T-helper 22 cell (primary cell): ENCODE data around the gene TMEM235.
A peak's percentile ranks its signal among the peaks of the same experiment; 100 is the strongest.

Source experiments
- DNase-seq: peaks from one replicate; pipeline ENCODE4 v3.0.0-alpha.2; 2020; ENCODE audit warnings: low read depth

TMEM235 gene

DNA sequence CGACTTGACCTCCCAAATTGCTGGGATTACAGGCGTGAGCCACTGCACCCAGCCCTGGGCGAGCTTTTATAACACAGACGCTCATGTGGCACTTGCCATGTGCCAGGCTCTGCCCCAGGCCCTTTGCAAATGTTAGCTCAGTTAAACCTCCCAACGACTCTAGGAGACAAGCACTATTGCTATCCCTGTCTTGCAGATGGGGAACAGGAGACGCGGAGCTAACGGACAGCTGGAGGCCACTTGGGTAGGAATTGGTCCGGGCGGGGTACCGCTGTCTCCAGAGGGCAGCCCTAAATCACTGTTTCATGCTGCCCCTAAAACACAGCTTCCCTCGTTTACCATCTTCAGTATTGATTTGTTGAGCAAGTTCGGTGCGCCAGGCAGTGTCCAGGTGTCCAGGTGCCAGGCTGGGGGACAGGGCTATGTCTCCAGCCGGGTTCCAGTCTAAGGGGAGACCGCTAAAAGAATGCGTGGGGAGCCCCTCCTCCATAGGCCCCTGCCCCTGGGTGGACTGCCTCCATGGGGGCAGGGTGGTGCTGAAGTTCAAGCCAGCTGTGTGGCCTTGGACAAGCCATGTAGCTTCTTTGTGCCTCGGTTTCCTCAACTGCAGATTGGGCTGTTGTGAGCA lies 23.7 kb downstream of the TMEM235 start:
- DNase-seq, result no peak

DNA sequence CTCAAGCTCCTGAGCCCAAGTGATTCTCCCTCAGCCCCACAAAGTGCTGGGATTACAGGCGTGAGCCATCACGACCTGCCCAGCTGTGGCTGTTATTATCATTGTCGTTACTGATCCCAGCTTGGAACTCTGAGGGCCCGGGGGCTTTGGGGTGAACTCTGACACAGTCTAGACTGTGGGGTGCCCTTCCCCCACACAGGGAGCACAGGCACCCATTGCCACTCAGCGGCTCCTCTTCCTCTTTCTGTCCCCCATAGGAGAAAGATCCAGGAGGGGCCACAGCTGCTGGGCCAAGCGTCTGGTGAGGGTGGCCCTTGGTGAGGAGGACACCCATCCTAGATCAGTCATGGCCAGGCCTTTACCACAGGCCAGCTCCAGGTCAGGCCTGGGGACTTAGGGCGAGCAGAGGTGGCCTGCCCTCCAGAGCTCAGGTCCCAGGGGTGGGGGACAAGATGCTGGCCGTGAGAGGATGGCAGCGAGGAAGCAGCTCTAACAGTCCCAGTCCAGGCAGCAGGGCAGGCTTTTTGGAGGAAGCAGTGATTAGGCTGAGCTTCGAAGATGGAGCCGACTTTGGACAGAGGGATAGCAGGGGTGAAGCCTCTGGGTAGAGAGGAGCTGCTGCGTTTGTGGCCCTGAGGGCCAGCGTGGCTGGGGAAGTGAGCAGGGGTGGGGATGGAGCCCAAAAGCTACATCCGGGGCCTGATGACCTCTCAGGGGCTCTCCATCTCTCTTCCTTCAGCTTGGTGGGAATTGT lies 24.7 kb downstream of the TMEM235 start:
- DNase-seq, result no peak

GRCh38 chr17:78256707-78257591 lies 25.5 kb downstream of the TMEM235 start:
- DNase-seq, result no peak

GRCh38 chr17:78257810-78258322 lies 26.4 kb downstream of the TMEM235 start:
- DNase-seq, result no peak

- peak; percentile 28 for DNase-seq
These were observed 27.1 kb downstream of the TMEM235 start for GRCh38 chr17:78258323-78259191.

DNA sequence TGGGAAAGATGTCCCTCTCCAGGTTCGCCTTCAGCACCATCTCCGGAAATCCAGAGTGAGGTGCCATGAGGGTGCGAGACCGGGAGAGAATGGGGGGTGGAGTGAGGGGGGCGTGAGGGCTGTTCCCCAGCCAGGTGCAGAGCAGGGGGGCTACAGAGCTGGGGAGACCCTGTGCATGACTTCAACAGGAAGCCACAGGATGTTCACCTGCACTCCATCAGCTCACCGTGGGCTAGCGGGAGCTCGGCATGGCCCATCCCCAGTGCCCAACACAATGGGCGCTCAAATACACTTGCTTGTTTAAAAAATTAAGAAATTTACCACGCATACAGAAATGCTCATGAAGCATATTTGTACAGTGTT lies 27.7 kb downstream of the TMEM235 start:
- no peak for DNase-seq

GRCh38 chr17:78263063-78263735 lies 31.8 kb downstream of the TMEM235 start:
- DNase-seq, result no peak

DNA sequence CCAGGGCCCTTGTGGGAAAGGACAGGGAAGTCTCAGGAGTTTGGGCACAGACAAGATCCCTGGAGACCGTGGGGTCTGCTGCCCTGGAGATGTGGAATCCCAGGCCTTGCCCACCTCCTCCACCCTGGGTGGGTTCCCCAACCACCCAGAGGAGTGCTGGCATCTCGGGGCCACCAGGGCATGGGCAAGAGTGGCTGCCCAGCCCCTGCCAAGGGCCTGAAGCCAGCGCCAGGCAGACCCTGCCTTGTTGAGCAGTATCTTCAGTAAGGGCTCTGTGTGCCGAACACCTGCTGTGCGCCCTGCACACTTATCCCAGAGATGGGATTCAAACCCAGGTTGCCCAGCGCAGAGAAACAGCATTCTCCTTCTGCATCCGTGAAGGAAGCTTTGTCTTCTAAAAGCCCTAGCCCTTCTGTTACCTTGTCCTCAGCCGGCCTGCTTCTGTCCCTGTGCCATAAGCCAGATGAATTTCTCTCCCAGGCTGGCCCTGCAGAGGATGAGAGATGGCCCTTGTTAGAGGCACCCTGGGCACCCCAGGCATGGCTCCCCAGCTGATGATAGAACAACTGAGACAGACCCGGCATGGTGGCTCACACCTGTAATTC lies 32.4 kb downstream of the TMEM235 start:
- DNase-seq, result no peak

- DNase-seq, result no peak
These were observed 33.2 kb downstream of the TMEM235 start for GRCh38 chr17:78264590-78264989.

DNA sequence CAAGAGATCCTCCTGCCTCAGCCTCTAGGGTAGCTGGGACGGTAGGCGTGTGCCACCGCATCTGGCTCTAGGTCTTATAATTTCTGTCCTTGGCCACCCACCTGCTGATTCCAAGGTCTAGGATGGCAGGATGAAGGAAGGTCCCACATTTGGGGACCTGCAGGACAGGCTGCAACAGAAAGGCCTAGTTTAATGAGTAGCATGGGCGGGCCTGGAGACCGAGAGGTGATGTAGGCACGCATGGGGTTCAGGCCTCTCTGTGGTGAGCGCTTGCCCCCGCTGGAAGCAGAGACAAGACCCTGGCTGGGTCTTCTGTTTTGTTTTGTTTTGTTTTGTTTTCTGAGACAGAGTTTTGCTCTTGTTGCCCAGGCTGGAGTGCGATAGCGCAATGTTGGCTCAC lies 33.7 kb downstream of the TMEM235 start:
- DNase-seq, result no peak

GRCh38 chr17:78266231-78266631 lies 34.8 kb downstream of the TMEM235 start:
- DNase-seq, result no peak

- no peak for DNase-seq
These were observed 35.3 kb downstream of the TMEM235 start for GRCh38 chr17:78266771-78267170.

GRCh38 chr17:78267253-78268073 lies 36.0 kb downstream of the TMEM235 start:
- DNase-seq, result no peak

- DNase-seq, result no peak
These were observed 36.9 kb downstream of the TMEM235 start for GRCh38 chr17:78268191-78268874.

DNA sequence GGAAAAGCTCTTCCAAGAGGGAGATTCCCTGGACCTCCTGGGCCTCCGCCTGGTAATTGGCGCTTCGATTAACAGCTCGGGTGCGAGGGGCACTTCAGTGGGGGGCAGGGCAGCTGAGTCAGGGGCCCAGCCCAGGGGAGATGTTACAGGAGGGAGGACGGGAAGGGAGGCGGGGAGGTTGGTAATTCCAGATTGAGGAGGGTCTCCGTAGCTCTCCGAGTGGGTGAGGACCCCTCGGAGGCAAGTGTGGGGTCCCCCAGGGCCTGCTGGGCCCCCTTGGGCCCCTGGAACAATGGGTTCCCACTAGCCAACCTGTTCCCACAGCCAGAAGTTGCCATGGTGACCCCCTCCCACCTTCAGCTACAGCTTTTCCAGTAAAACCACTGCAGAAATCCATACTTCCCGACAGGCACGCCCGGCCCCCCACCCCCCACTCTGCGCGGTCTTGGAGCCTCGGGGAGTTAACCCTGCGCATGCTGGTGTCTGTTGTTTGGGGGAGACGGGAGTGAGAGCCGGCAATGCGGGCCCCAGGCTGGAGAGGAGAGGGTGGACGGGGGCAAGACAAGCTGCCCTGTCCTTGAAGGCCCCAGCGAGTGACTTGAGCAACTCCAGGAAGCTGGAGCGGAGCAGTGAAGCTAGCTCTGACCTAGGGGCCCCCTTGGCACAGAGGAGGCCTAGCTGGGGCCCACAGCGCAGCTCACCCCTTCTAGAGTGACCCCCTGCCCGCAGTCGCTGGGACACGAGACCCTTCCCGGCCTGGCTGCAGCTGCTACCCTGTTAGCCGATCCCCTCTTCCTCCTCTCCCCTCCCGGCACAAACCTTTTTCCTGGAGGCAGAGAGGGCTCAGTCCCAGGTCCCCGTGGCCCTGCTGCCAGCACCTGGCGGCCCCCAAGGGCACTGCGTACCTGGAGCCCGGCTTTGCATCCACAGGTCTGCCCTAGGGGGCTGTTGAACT lies 37.8 kb downstream of the TMEM235 start:
- DNase-seq, result no peak

DNA sequence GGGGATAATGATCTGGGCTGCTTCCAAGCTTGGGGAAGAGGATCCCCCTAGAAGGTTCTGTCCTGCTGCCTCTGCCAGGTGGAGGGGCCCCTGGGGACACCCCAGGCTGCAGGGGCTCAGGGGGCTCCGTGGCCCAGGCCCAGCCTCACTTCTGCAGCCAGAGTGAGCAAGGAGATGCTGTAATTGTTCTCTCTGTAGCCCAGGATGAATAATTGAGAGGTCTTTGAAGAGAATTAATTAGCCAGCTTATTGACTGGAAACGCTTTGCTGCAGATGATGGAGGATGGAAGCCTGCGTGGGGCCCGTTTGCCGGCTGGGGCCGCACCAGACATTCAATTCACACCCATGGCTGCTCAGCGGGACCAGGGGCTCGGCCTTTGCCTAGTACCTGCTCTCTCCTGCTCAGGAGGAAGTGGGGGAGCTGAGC lies 38.5 kb downstream of the TMEM235 start:
- DNase-seq, result no peak

DNA sequence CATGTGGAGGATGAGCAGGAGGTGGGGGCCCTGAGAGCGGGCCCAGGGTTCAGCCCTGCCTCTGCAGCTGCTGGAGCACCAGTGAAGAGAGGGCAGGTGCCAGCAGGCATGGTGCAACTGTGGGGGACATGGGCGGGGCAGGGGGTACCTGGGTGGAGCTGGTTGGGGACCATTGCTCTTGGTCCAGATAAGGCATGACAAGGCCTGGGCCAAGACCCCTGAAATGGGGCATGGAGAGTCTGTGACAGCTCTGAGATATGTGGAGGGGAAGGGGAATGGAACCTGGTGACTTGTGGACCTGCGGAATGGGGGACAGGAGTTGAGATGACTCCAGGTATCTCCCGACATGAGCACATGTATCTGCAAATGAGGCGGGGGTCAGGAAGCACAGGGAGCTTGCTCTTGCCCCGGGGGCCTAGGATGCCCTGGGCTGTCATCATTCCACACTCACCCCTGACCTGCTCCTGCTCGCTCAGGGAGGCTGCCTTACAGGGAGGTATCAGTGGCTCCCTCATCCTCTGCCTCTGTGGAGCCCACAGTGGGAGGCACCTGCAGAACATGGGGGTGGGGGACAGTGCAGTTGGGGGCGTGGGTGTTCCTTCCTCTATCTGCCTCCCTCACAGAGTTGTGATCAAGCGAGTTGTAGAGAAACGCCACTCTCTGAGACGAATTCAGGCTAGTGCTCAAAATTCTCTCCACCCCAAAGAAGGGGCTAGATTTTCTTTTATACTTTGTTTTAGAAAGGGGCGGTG lies 40.2 kb downstream of the TMEM235 start:
- no peak for DNase-seq
